ENCODE measurements around the gene NUP93.

The NUP93 gene

GRCh38 chr16:56870276-56870888 is 140.5 kb downstream of the NUP93 start:
- no peaks in the 10 kb centered on the region for H3K9me3 ChIP-seq (ENCODE audit: control insufficient read depth, insufficient read depth, low read length)
- H3K27me3 ChIP-seq (ENCODE audit: control insufficient read depth, insufficient read depth, low read length): no peaks in the 10 kb centered on the region
- H3K9ac ChIP-seq (ENCODE audit: low read depth, low read length): no peak overlapping the region
- no peaks in the 10 kb centered on the region for H3K36me3 ChIP-seq (ENCODE audit: control insufficient read depth, insufficient read depth, low read length)
- no peaks in the 10 kb centered on the region for H3K4me1 ChIP-seq (ENCODE audit: control insufficient read depth, insufficient read depth, low read length)
- no peak overlapping the region for H3K4me3 ChIP-seq (ENCODE audit: low read depth, low read length)

- Histone ChIP-seq H3K27me3 (ENCODE audit: control insufficient read depth, insufficient read depth, low read length) (no peaks in the 10 kb centered on the region), H3K4me3 (ENCODE audit: low read depth, low read length) (no peak overlapping the region), H3K9me3 (ENCODE audit: control insufficient read depth, insufficient read depth, low read length) (no peaks in the 10 kb centered on the region), H3K36me3 (ENCODE audit: control insufficient read depth, insufficient read depth, low read length) (no peaks in the 10 kb centered on the region), H3K4me1 (ENCODE audit: control insufficient read depth, insufficient read depth, low read length) (no peaks in the 10 kb centered on the region), H3K9ac (ENCODE audit: low read depth, low read length) (no peak overlapping the region)
Observed at GRCh38 chr16:56871172-56871593, 141.3 kb downstream of the NUP93 start.

- Histone ChIP-seq H3K4me1 (ENCODE audit: control insufficient read depth, insufficient read depth, low read length) (no peaks in the 10 kb centered on the region), H3K9me3 (ENCODE audit: control insufficient read depth, insufficient read depth, low read length) (no peaks in the 10 kb centered on the region), H3K36me3 (ENCODE audit: control insufficient read depth, insufficient read depth, low read length) (no peaks in the 10 kb centered on the region), H3K9ac (ENCODE audit: low read depth, low read length) (no peak overlapping the region), H3K4me3 (ENCODE audit: low read depth, low read length) (no peak overlapping the region), H3K27me3 (ENCODE audit: control insufficient read depth, insufficient read depth, low read length) (no peaks in the 10 kb centered on the region)
Observed at GRCh38 chr16:56872863-56873391, 143.0 kb downstream of the NUP93 start.

- Histone ChIP-seq H3K4me1 (ENCODE audit: control insufficient read depth, insufficient read depth, low read length) (no peaks in the 10 kb centered on the region), H3K27me3 (ENCODE audit: control insufficient read depth, insufficient read depth, low read length) (no peaks in the 10 kb centered on the region), H3K36me3 (ENCODE audit: control insufficient read depth, insufficient read depth, low read length) (no peaks in the 10 kb centered on the region), H3K9me3 (ENCODE audit: control insufficient read depth, insufficient read depth, low read length) (no peaks in the 10 kb centered on the region), H3K9ac (ENCODE audit: low read depth, low read length) (no peak overlapping the region), H3K4me3 (ENCODE audit: low read depth, low read length) (no peak overlapping the region)
Observed at GRCh38 chr16:56874800-56875199, 144.9 kb downstream of the NUP93 start.

- no peaks in the 10 kb centered on the region for H3K9me3 ChIP-seq (ENCODE audit: control insufficient read depth, insufficient read depth, low read length)
- no peaks in the 10 kb centered on the region for H3K4me1 ChIP-seq (ENCODE audit: control insufficient read depth, insufficient read depth, low read length)
- H3K27me3 ChIP-seq (ENCODE audit: control insufficient read depth, insufficient read depth, low read length): no peaks in the 10 kb centered on the region
- H3K4me3 ChIP-seq (ENCODE audit: low read depth, low read length): no peak overlapping the region
- H3K36me3 ChIP-seq (ENCODE audit: control insufficient read depth, insufficient read depth, low read length): no peaks in the 10 kb centered on the region
- H3K9ac ChIP-seq (ENCODE audit: low read depth, low read length): no peak overlapping the region
Observed at GRCh38 chr16:56876048-56876447, 146.1 kb downstream of the NUP93 start.

GRCh38 chr16:56877486-56878182 is 147.7 kb downstream of the NUP93 start:
- H3K4me1 ChIP-seq (ENCODE audit: control insufficient read depth, insufficient read depth, low read length): no peaks in the 10 kb centered on the region
- no peaks in the 10 kb centered on the region for H3K36me3 ChIP-seq (ENCODE audit: control insufficient read depth, insufficient read depth, low read length)
- no peak overlapping the region for H3K4me3 ChIP-seq (ENCODE audit: low read depth, low read length)
- H3K9me3 ChIP-seq (ENCODE audit: control insufficient read depth, insufficient read depth, low read length): no peaks in the 10 kb centered on the region
- no peak overlapping the region for H3K9ac ChIP-seq (ENCODE audit: low read depth, low read length)
- H3K27me3 ChIP-seq (ENCODE audit: control insufficient read depth, insufficient read depth, low read length): no peaks in the 10 kb centered on the region

GRCh38 chr16:56878282-56878854 is 148.4 kb downstream of the NUP93 start:
- H3K4me3 ChIP-seq (ENCODE audit: low read depth, low read length): no peak overlapping the region
- H3K27me3 ChIP-seq (ENCODE audit: control insufficient read depth, insufficient read depth, low read length): no peaks in the 10 kb centered on the region
- H3K4me1 ChIP-seq (ENCODE audit: control insufficient read depth, insufficient read depth, low read length): no peaks in the 10 kb centered on the region
- no peaks in the 10 kb centered on the region for H3K36me3 ChIP-seq (ENCODE audit: control insufficient read depth, insufficient read depth, low read length)
- no peak overlapping the region for H3K9ac ChIP-seq (ENCODE audit: low read depth, low read length)
- no peaks in the 10 kb centered on the region for H3K9me3 ChIP-seq (ENCODE audit: control insufficient read depth, insufficient read depth, low read length)

- Histone ChIP-seq H3K27me3 (ENCODE audit: control insufficient read depth, insufficient read depth, low read length) (no peaks in the 10 kb centered on the region), H3K9me3 (ENCODE audit: control insufficient read depth, insufficient read depth, low read length) (no peaks in the 10 kb centered on the region), H3K9ac (ENCODE audit: low read depth, low read length) (no peak overlapping the region), H3K4me1 (ENCODE audit: control insufficient read depth, insufficient read depth, low read length) (no peaks in the 10 kb centered on the region), H3K4me3 (ENCODE audit: low read depth, low read length) (no peak overlapping the region), H3K36me3 (ENCODE audit: control insufficient read depth, insufficient read depth, low read length) (no peaks in the 10 kb centered on the region)
Observed at GRCh38 chr16:56879276-56879675, 149.3 kb downstream of the NUP93 start.

- no peaks in the 10 kb centered on the region for H3K36me3 ChIP-seq (ENCODE audit: control insufficient read depth, insufficient read depth, low read length)
Observed at GRCh38 chr16:56880176-56880575, 150.2 kb downstream of the NUP93 start.

GRCh38 chr16:56880685-56881084 is 150.8 kb downstream of the NUP93 start:
- Histone ChIP-seq H3K4me1 (ENCODE audit: control insufficient read depth, insufficient read depth, low read length) (no peaks in the 10 kb centered on the region), H3K27me3 (ENCODE audit: control insufficient read depth, insufficient read depth, low read length) (no peaks in the 10 kb centered on the region), H3K9me3 (ENCODE audit: control insufficient read depth, insufficient read depth, low read length) (peaks cover 6% of the 10 kb centered on the region)

More at GRCh38 chr16:56880176-56880575, 150.2 kb downstream of the NUP93 start:
- peaks cover under 1% of the 10 kb centered on the region for H3K9me3 ChIP-seq (ENCODE audit: control insufficient read depth, insufficient read depth, low read length)
- no peak overlapping the region for H3K9ac ChIP-seq (ENCODE audit: low read depth, low read length)
- H3K27me3 ChIP-seq (ENCODE audit: control insufficient read depth, insufficient read depth, low read length): no peaks in the 10 kb centered on the region
- no peak overlapping the region for H3K4me3 ChIP-seq (ENCODE audit: low read depth, low read length)
- no peaks in the 10 kb centered on the region for H3K4me1 ChIP-seq (ENCODE audit: control insufficient read depth, insufficient read depth, low read length)

GRCh38 chr16:56882077-56882800 is 152.3 kb downstream of the NUP93 start:
- Histone ChIP-seq H3K4me1 (ENCODE audit: control insufficient read depth, insufficient read depth, low read length) (no peaks in the 10 kb centered on the region), H3K9me3 (ENCODE audit: control insufficient read depth, insufficient read depth, low read length) (peaks cover 10% of the 10 kb centered on the region), H3K9ac (ENCODE audit: low read depth, low read length) (no peak overlapping the region), H3K4me3 (ENCODE audit: low read depth, low read length) (no peak overlapping the region), H3K36me3 (ENCODE audit: control insufficient read depth, insufficient read depth, low read length) (no peaks in the 10 kb centered on the region), H3K27me3 (ENCODE audit: control insufficient read depth, insufficient read depth, low read length) (no peaks in the 10 kb centered on the region)

More at GRCh38 chr16:56880685-56881084, 150.8 kb downstream of the NUP93 start:
- Histone ChIP-seq H3K9ac (ENCODE audit: low read depth, low read length) (no peak overlapping the region), H3K4me3 (ENCODE audit: low read depth, low read length) (no peak overlapping the region), H3K36me3 (ENCODE audit: control insufficient read depth, insufficient read depth, low read length) (no peaks in the 10 kb centered on the region)

Data from iPS-15b (cell line).